CD4-positive, alpha-beta memory T cell (primary cell): ENCODE measurements around the gene SUSD2. TPM values are rescaled to one million over a fixed set of nuclear protein-coding genes. Genes with fewer than 3 reads are reported as not detected.
A peak's percentile ranks its signal among the peaks of the same experiment; 100 is the strongest.

Experiments
- CTCF ChIA-PET: fragments of 350-600 bp; sonication (Branson Sonifier 250); formaldehyde crosslinking; loops from one replicate; lab custom pipeline; 2021; ENCODE audit warnings: inconsistent platforms; ENCODE audit not compliant: partially characterized antibody; lab: Charles Lee
- POLR2A ChIA-PET: fragments of 350-600 bp; sonication (Branson Sonifier 250); formaldehyde crosslinking; loops from one replicate; lab custom pipeline; 2021; ENCODE audit not compliant: partially characterized antibody; lab: Charles Lee
- DNase-seq, 5 donors: peaks; one replicate each; pipeline versions ENCODE4 v3.0.0 to v3.0.0-alpha.2; 2020 to 2022; ENCODE audit warnings: mixed read lengths in 1 of 5
- H3K27ac ChIP-seq: one replicate; pipeline ENCODE4 v1.7.0; 2013; ENCODE audit warnings: low read depth, low read length
- H3K27me3 ChIP-seq: 2 replicates; pipeline ENCODE4 v1.7.0; 2013; ENCODE audit warnings: mild to moderate bottlenecking, low read length, moderate library complexity; ENCODE audit not compliant: insufficient read depth
- H3K36me3 ChIP-seq: 2 replicates; pipeline ENCODE4 v1.7.0; 2013; ENCODE audit warnings: mild to moderate bottlenecking, low read length, moderate library complexity; ENCODE audit not compliant: insufficient read depth
- H3K4me1 ChIP-seq: 2 replicates; pipeline ENCODE4 v1.7.0; 2013; ENCODE audit warnings: mild to moderate bottlenecking, low read length, moderate library complexity; ENCODE audit not compliant: insufficient read depth
- H3K4me3 ChIP-seq, 2 donors: one replicate each; pipeline ENCODE4 v1.7.0; 2013; ENCODE audit warnings: low read length in 2 of 2, mild to moderate bottlenecking in 1 of 2
- H3K9me3 ChIP-seq, 2 donors: one replicate each; pipeline ENCODE4 v1.7.0; 2013; ENCODE audit warnings: low read length in 2 of 2, control low read depth in 1 of 2; ENCODE audit not compliant: control insufficient read depth in 1 of 2
- H3K27ac Mint-ChIP-seq, 7 donors: one replicate each; pipeline ENCODE4 v1.8.0; 2020 to 2021; ENCODE audit warnings: mixed read lengths in 7 of 7, mild to moderate bottlenecking in 6 of 7, inconsistent platforms in 3 of 7, moderate library complexity in 3 of 7
- H3K27me3 Mint-ChIP-seq, 2 donors: one replicate each; pipeline ENCODE4 v1.8.0; 2020 to 2021; ENCODE audit warnings: mixed read lengths in 2 of 2
- H3K36me3 Mint-ChIP-seq, 2 donors: one replicate each; pipeline ENCODE4 v1.8.0; 2020 to 2021; ENCODE audit warnings: mixed read lengths in 2 of 2, inconsistent platforms in 1 of 2, mild to moderate bottlenecking in 1 of 2
- H3K4me1 Mint-ChIP-seq, 4 donors: one replicate each; pipeline ENCODE4 v1.8.0; 2020 to 2021; ENCODE audit warnings: mixed read lengths in 4 of 4, mild to moderate bottlenecking in 1 of 4
- H3K4me3 Mint-ChIP-seq, 8 donors: one replicate each; pipeline ENCODE4 v1.8.0; 2020 to 2021; ENCODE audit warnings: mixed read lengths in 8 of 8, mild to moderate bottlenecking in 7 of 8, moderate library complexity in 6 of 8, inconsistent platforms in 3 of 8
- H3K9me3 Mint-ChIP-seq, 8 donors: one replicate each; pipeline ENCODE4 v1.8.0; 2020 to 2021; ENCODE audit warnings: mixed read lengths in 8 of 8, mild to moderate bottlenecking in 5 of 8, inconsistent platforms in 3 of 8, moderate library complexity in 1 of 8
- intact Hi-C: fragments of 100-400 bp; cut with micrococcal nuclease; formaldehyde crosslinking; loops from one replicate; pipeline ENCODE4 v1.15.1; 2023
- polyA plus RNA-seq, 2 donors: library from polyadenylated mRNA; unstranded; fragments of 300-500 nt; fragmentation: Illumina TruSeq; gene quantifications; one replicate each; pipeline ENCODE4 v1.2.3, GENCODE V29; 2021
- total RNA-seq, 2 experiments: library from RNA; stranded (reverse); gene quantifications; one replicate each; pipeline ENCODE4 v1.2.3, GENCODE V29; 2021

SUSD2 gene
- total and polyA plus RNA-seq, 4 experiments from 2014 or later, result 0.05 to 0.52 (median 0.44) TPM; not detected in 1

DNA sequence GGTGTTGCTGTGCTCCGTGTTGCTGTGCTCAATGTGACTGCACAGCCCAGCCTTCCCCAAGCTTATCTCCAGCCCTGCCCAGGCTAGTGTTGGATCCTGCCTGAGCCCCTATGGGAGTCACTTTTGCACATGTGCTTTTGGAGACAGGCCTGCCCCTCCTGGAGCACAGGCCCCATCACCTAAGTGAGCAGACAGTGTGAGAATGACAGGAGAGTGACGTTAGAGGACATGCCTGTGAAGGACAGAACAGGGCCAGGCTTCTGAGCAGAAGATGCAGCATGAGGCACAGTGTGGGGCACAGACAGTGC is 36.6 kb upstream of the SUSD2 start:
- CTCF ChIA-PET, result interaction anchor here (4.7 kb wide), 1 partner anchor 11 kb away, joined by 44 read pairs; no protein-coding TSS in a partner anchor

DNA sequence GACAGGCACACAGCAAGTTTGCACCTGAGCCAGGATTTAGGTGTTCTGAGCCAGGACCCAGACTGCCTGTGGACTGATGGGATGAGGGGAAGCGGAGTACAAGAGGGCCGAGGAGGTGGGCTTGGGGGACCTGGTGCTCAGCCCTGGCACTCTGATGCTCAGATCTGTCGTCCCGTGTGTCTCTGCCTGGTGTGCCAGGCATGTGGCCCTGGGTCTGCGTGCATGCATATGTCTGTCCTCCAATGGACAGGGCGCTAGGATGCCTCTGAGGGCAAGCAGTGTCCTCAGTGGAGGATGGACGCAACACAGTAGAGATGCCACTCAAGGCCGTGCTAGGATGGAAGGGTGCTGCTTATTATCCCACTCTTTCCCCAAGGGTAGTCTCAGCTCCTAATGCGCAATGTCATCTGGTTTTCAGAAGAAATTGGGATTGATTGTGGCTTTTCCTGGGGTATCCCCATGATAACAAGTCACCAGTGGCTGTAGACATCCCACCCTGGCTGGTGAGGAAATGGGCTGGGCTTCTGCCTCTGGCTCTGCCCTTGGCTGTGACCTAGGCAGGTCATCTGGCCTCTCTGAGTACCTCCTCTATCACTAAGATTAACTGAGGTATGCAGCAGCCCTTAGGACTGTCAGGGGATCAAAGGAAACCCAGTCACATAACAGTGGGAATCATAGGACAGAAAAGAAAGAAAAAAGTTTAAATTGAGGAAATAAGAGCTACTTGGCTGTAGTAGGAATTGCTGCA is 35.7 kb upstream of the SUSD2 start:
- peak overlapping the region; percentile 82 to 91 (median 87) for H3K27ac Mint-ChIP-seq
- Histone ChIP-seq H3K36me3 (no peaks in the 10 kb centered on the region), H3K4me3 (no peak overlapping the region), H3K9me3 (no peaks in the 10 kb centered on the region), H3K4me1 (peaks cover 74% of the 10 kb centered on the region), H3K27ac (peak overlapping the region; percentile 42), H3K27me3 (no peaks in the 10 kb centered on the region)
- ChIA-PET POLR2A (interaction anchor here (1.7 to 11.7 kb wide), 2 partner anchors 10 to 134 kb away, joined by 5 to 176 read pairs; partner anchors contain the start of gene CABIN1), CTCF (interaction anchor here (1.1 to 4.7 kb wide), 4 partner anchors 9 to 29 kb away, joined by 4 to 44 read pairs (median 5); no protein-coding TSS in a partner anchor)
- peaks cover 36 to 76% (median 61%) of the 10 kb centered on the region in 4 donors for H3K4me1 Mint-ChIP-seq
- intact Hi-C loops, result no loop called here
- peaks cover 0 to 3% of the 10 kb centered on the region in 2 donors for H3K36me3 Mint-ChIP-seq
- no peaks in the 10 kb centered on the region for H3K27me3 Mint-ChIP-seq
- no peak for DNase-seq
- H3K9me3 Mint-ChIP-seq, result no peaks in the 10 kb centered on the region
- peak overlapping the region in 7 of 8 donors; percentile 37 to 69 (median 49) for H3K4me3 Mint-ChIP-seq

More for the DNA sequence above, 36.6 kb upstream of the SUSD2 start:
- H3K27ac ChIP-seq, result no peak overlapping the region
- intact Hi-C loops, result no loop called here
- no peak for DNase-seq
- H3K4me1 ChIP-seq, result peaks cover 83% of the 10 kb centered on the region
- H3K27ac Mint-ChIP-seq, result peak overlapping the region in 6 of 7 donors; percentile 52 to 87 (median 80)
- H3K4me1 Mint-ChIP-seq, result peaks cover 41 to 82% (median 67%) of the 10 kb centered on the region in 4 donors
- H3K4me3 Mint-ChIP-seq, result peak overlapping the region in 5 of 8 donors; percentile 18 to 59 (median 34)
- H3K9me3 Mint-ChIP-seq, result no peaks in the 10 kb centered on the region
- H3K9me3 ChIP-seq, result no peaks in the 10 kb centered on the region
- POLR2A ChIA-PET, result interaction anchor here (11.7 kb wide), 1 partner anchor 11 kb away, joined by 176 read pairs; no protein-coding TSS in a partner anchor
- peaks cover 0 to 3% of the 10 kb centered on the region in 2 donors for H3K36me3 Mint-ChIP-seq
- no peaks in the 10 kb centered on the region for H3K27me3 Mint-ChIP-seq
- H3K36me3 ChIP-seq, result no peaks in the 10 kb centered on the region
- H3K4me3 ChIP-seq, result no peak overlapping the region
- H3K27me3 ChIP-seq, result no peaks in the 10 kb centered on the region

DNA sequence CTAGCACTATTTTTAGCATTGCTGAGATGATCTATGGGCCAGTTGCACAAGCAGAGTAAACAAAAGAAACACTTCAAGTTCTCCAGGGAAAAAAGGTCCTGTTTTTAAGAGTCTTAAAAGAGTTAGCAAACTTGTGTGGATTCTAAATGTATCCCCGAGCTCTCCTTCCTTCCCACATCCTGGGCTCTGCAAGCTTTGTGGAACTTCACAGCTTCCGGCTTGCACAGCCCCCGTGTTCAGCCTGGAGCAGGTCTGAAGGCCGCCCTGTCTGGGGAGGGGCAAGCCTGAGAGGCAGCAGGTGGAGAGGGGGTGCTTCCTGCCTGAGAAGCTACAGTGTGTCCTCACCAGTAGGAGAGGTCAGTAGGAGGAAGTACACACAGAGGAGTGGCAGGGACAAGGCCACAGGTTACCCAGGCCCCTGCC is 35.1 kb upstream of the SUSD2 start:
- no peaks in the 10 kb centered on the region for H3K9me3 ChIP-seq
- H3K9me3 Mint-ChIP-seq, result no peaks in the 10 kb centered on the region
- peak overlapping the region; percentile 76 to 91 (median 85) for H3K27ac Mint-ChIP-seq
- intact Hi-C loops, result no loop called here
- H3K4me3 ChIP-seq, result no peak overlapping the region
- no peaks in the 10 kb centered on the region for H3K27me3 Mint-ChIP-seq
- ChIA-PET POLR2A (interaction anchor here (1.7 to 11.7 kb wide), 2 partner anchors 10 to 135 kb away, joined by 5 to 176 read pairs; partner anchors contain the start of gene CABIN1), CTCF (interaction anchor here (1.1 to 4.7 kb wide), 4 partner anchors 9 to 29 kb away, joined by 4 to 44 read pairs (median 5); no protein-coding TSS in a partner anchor)
- H3K4me1 ChIP-seq, result peaks cover 70% of the 10 kb centered on the region
- no peak overlapping the region for H3K27ac ChIP-seq
- H3K4me3 Mint-ChIP-seq, result peak overlapping the region in 7 of 8 donors; percentile 37 to 69 (median 45)
- DNase-seq, result peak in 3 of 5 donors; percentile 13 to 23 (median 15)
- peaks cover 36 to 76% (median 60%) of the 10 kb centered on the region in 4 donors for H3K4me1 Mint-ChIP-seq
- no peaks in the 10 kb centered on the region for H3K27me3 ChIP-seq
- H3K36me3 Mint-ChIP-seq, result peaks cover 0 to 3% of the 10 kb centered on the region in 2 donors
- no peaks in the 10 kb centered on the region for H3K36me3 ChIP-seq

GRCh38 chr22:24146791-24147353 is 34.4 kb upstream of the SUSD2 start:
- Histone ChIP-seq H3K36me3 (no peaks in the 10 kb centered on the region), H3K9me3 (no peaks in the 10 kb centered on the region), H3K27me3 (no peaks in the 10 kb centered on the region), H3K4me3 (no peak overlapping the region), H3K27ac (no peak overlapping the region), H3K4me1 (peaks cover 66% of the 10 kb centered on the region)
- ChIA-PET CTCF (interaction anchor here (1.1 to 4.7 kb wide), 4 partner anchors 9 to 28 kb away, joined by 4 to 44 read pairs (median 5); no protein-coding TSS in a partner anchor), POLR2A (interaction anchor here (1.7 to 11.7 kb wide), 2 partner anchors 9 to 136 kb away, joined by 5 to 176 read pairs; partner anchors contain the start of gene CABIN1)
- no peaks in the 10 kb centered on the region for H3K27me3 Mint-ChIP-seq
- H3K4me1 Mint-ChIP-seq, result peaks cover 32 to 75% (median 59%) of the 10 kb centered on the region in 4 donors
- H3K27ac Mint-ChIP-seq, result peak overlapping the region in 3 of 7 donors; percentile 35 to 78 (median 48)
- no peak for DNase-seq
- H3K9me3 Mint-ChIP-seq, result no peaks in the 10 kb centered on the region
- intact Hi-C loops, result no loop called here
- H3K4me3 Mint-ChIP-seq, result peak overlapping the region in 1 of 8 donors; percentile 10
- peaks cover 0 to 3% of the 10 kb centered on the region in 2 donors for H3K36me3 Mint-ChIP-seq

- H3K4me3 ChIP-seq, result no peak overlapping the region
- peaks cover 65% of the 10 kb centered on the region for H3K4me1 ChIP-seq
- intact Hi-C loops, result no loop called here
- ChIA-PET CTCF (interaction anchor here (0.8 to 4.7 kb wide), 3 partner anchors 8 to 28 kb away, joined by 3 to 44 read pairs (median 4); no protein-coding TSS in a partner anchor), POLR2A (interaction anchor here (11.7 kb wide), 1 partner anchor 8 kb away, joined by 176 read pairs; no protein-coding TSS in a partner anchor)
- Mint-ChIP-seq H3K27ac (peak overlapping the region; percentile 18 to 89 (median 81)), H3K27me3 (no peaks in the 10 kb centered on the region), H3K4me1 (peaks cover 29 to 75% (median 59%) of the 10 kb centered on the region in 4 donors), H3K4me3 (peak overlapping the region in 1 of 8 donors; percentile 41), H3K9me3 (no peaks in the 10 kb centered on the region), H3K36me3 (peaks cover 0 to 3% of the 10 kb centered on the region in 2 donors)
- H3K9me3 ChIP-seq, result no peaks in the 10 kb centered on the region
- H3K27ac ChIP-seq, result no peak overlapping the region
- DNase-seq, result no peak
- H3K36me3 ChIP-seq, result no peaks in the 10 kb centered on the region
- no peaks in the 10 kb centered on the region for H3K27me3 ChIP-seq
Measured at GRCh38 chr22:24147666-24148065, 33.6 kb upstream of the SUSD2 start.

GRCh38 chr22:24148266-24149197 is 32.8 kb upstream of the SUSD2 start:
- ChIA-PET CTCF (interaction anchor here (0.8 to 4.7 kb wide), 3 partner anchors 7 to 27 kb away, joined by 3 to 44 read pairs (median 4); no protein-coding TSS in a partner anchor), POLR2A (interaction anchor here (11.7 kb wide), 1 partner anchor 7 kb away, joined by 176 read pairs; no protein-coding TSS in a partner anchor)
- Mint-ChIP-seq H3K4me3 (no peak overlapping the region), H3K4me1 (peaks cover 32 to 75% (median 61%) of the 10 kb centered on the region in 4 donors), H3K27me3 (no peaks in the 10 kb centered on the region), H3K27ac (peak overlapping the region in 5 of 7 donors; percentile 7 to 89 (median 83)), H3K36me3 (peaks cover 0 to 3% of the 10 kb centered on the region in 2 donors), H3K9me3 (no peaks in the 10 kb centered on the region)
- no peak for DNase-seq
- Histone ChIP-seq H3K36me3 (no peaks in the 10 kb centered on the region), H3K27ac (no peak overlapping the region), H3K4me3 (no peak overlapping the region), H3K27me3 (no peaks in the 10 kb centered on the region), H3K9me3 (no peaks in the 10 kb centered on the region), H3K4me1 (peaks cover 70% of the 10 kb centered on the region)
- intact Hi-C loops, result no loop called here
